Loucy (cell line): ENCODE measurements around the gene SLC7A1.

ENCODE experiments used
- CTCF ChIP-seq: fragments of 200-600 bp; sonication (generic); conservative IDR thresholded peaks from 2 replicates; pipeline ENCODE4 v1.5.1; 2014; ENCODE audit warnings: mild to moderate bottlenecking, antibody characterized with exemption, low read length
- EZH2phosphoT487 ChIP-seq: fragments of 200-600 bp; IDR thresholded peaks from 2 replicates; pipeline ENCODE4 v1.6.1; 2018; ENCODE audit warnings: antibody characterized with exemption, mild to moderate bottlenecking, moderate library complexity, borderline replicate concordance

- TF ChIP-seq CTCF (no peak), EZH2phosphoT487 (no peak)
Observed at GRCh38 chr13:29486551-29486950, 108.9 kb downstream of the SLC7A1 start.
